Hepatocyte (in vitro differentiated cells): Measurements from ENCODE around the gene TUBB6. TPM values are rescaled to one million over a fixed set of nuclear protein-coding genes. Genes with fewer than 3 reads are reported as not detected.

Source experiments
- DNase-seq: peaks from one replicate; pipeline ENCODE4 v3.0.0-alpha.2; 2016; ENCODE audit warnings: low spot score
- H2AFZ ChIP-seq: fragments of 200-600 bp; sonication (generic); 2 replicates; pipeline ENCODE4 v1.6.0; 2016; ENCODE audit warnings: antibody characterized with exemption, mild to moderate bottlenecking
- H3K27ac ChIP-seq: fragments of 200-600 bp; sonication (generic); 2 replicates; pipeline ENCODE4 v1.5.1; 2016; ENCODE audit warnings: mild to moderate bottlenecking
- H3K27me3 ChIP-seq: fragments of 200-600 bp; sonication (generic); 2 replicates; pipeline ENCODE4 v1.6.1; 2016
- H3K36me3 ChIP-seq: fragments of 200-600 bp; sonication (generic); replicated peaks from 2 replicates; pipeline ENCODE4 v1.5.1; 2016; ENCODE audit warnings: low read depth; ENCODE audit not compliant: insufficient read depth
- H3K4me1 ChIP-seq: fragments of 200-600 bp; sonication (generic); 2 replicates; pipeline ENCODE4 v1.5.1; 2016; ENCODE audit warnings: mild to moderate bottlenecking, moderate library complexity; ENCODE audit not compliant: insufficient read depth
- H3K4me2 ChIP-seq: fragments of 200-600 bp; sonication (generic); 2 replicates; pipeline ENCODE4 v1.6.0; 2016
- H3K4me3 ChIP-seq: fragments of 200-600 bp; sonication (generic); 2 replicates; pipeline ENCODE4 v1.5.1; 2016; ENCODE audit warnings: mild to moderate bottlenecking
- H3K79me2 ChIP-seq: fragments of 200-600 bp; sonication (generic); 2 replicates; pipeline ENCODE4 v1.6.0; 2017; ENCODE audit warnings: mild to moderate bottlenecking
- H3K9me2 ChIP-seq: fragments of 200-600 bp; sonication (generic); replicated peaks from 2 replicates; pipeline ENCODE4 v1.6.0; 2017; ENCODE audit warnings: mild to moderate bottlenecking; ENCODE audit not compliant: insufficient read depth
- H3K9me3 ChIP-seq: fragments of 200-600 bp; sonication (generic); 2 replicates; pipeline ENCODE4 v1.5.1; 2016; ENCODE audit warnings: low read depth, mild to moderate bottlenecking
- H4K20me1 ChIP-seq: fragments of 200-600 bp; sonication (generic); 2 replicates; pipeline ENCODE4 v1.6.0; 2016; ENCODE audit warnings: mild to moderate bottlenecking; ENCODE audit not compliant: insufficient read depth, poor library complexity, severe bottlenecking
- CTCF ChIP-seq: fragments of 200-600 bp; sonication (generic); IDR thresholded peaks from 2 replicates; pipeline ENCODE4 v1.5.1; 2016; ENCODE audit warnings: antibody characterized with exemption, mild to moderate bottlenecking; ENCODE audit not compliant: poor library complexity
- EZH2 ChIP-seq: fragments of 200-600 bp; sonication (generic); IDR thresholded peaks from 2 replicates; pipeline ENCODE4 v1.6.1; 2016; ENCODE audit warnings: antibody characterized with exemption, mild to moderate bottlenecking, borderline replicate concordance
- EZH2phosphoT487 ChIP-seq: fragments of 200-600 bp; sonication (generic); IDR thresholded peaks from one replicate; pipeline ENCODE4 v1.6.1; 2018; ENCODE audit warnings: antibody characterized with exemption, mild to moderate bottlenecking, low read depth, moderate library complexity; ENCODE audit not compliant: unreplicated experiment, severe bottlenecking
- WGBS: methylation state at CpG from one replicate; pipeline ENCODE4 v1.1.6; 2016; ENCODE audit warnings: low lambda C conversion rate; ENCODE audit errors: missing lambda C conversion rate; 5-methylcytosine and 5-hydroxymethylcytosine counted together
- polyA plus RNA-seq: library from polyadenylated mRNA; unstranded; fragments of >200 nt; fragmentation: Nextera tagmentation; extraction: Ambion mirVana; gene quantifications from 2 replicates; pipeline ENCODE4 v1.2.1, GENCODE V29; 2016
- total RNA-seq: library from RNA; depleted of rRNA; stranded (reverse); fragments of >200 nt; gene quantifications from 2 replicates; pipeline ENCODE4 v1.2.3, GENCODE V29; 2014

TUBB6 gene
- total and polyA plus RNA-seq, 2 experiments from 2014 or later, result 68.6 to 96.3 TPM

GRCh38 chr18:12295389-12296086 is 12.5 kb upstream of the TUBB6 start:
- Histone ChIP-seq H2AFZ (no peak overlapping the region), H3K27ac (no peak overlapping the region), H3K4me3 (no peak overlapping the region), H4K20me1 (no peaks in the 10 kb centered on the region), H3K9me3 (no peaks in the 10 kb centered on the region), H3K36me3 (no peaks in the 10 kb centered on the region), H3K4me1 (no peaks in the 10 kb centered on the region), H3K4me2 (no peak overlapping the region), H3K9me2 (no peaks in the 10 kb centered on the region), H3K79me2 (no peaks in the 10 kb centered on the region), H3K27me3 (no peaks in the 10 kb centered on the region)
- WGBS, result 92% methylated on average over 17 of the region's 18 CpGs
- TF ChIP-seq EZH2phosphoT487, result no peak
- TF ChIP-seq CTCF, result no peak
- no peak for TF ChIP-seq EZH2
- DNase-seq, result no peak

- Histone ChIP-seq H3K4me2 (no peak overlapping the region), H3K9me3 (no peaks in the 10 kb centered on the region), H2AFZ (no peak overlapping the region), H3K9me2 (no peaks in the 10 kb centered on the region), H3K4me3 (no peak overlapping the region), H3K36me3 (no peaks in the 10 kb centered on the region), H4K20me1 (no peaks in the 10 kb centered on the region), H3K79me2 (no peaks in the 10 kb centered on the region), H3K27ac (no peak overlapping the region), H3K27me3 (no peaks in the 10 kb centered on the region), H3K4me1 (no peaks in the 10 kb centered on the region)
- no peak for TF ChIP-seq CTCF
- TF ChIP-seq EZH2phosphoT487, result no peak
- TF ChIP-seq EZH2, result no peak
- WGBS, result 93% methylated on average over 3 of the region's 3 CpGs
- DNase-seq, result no peak
Measured at GRCh38 chr18:12296087-12296403, 12.0 kb upstream of the TUBB6 start.

GRCh38 chr18:12296457-12296856 is 11.6 kb upstream of the TUBB6 start:
- no peaks in the 10 kb centered on the region for H3K36me3 ChIP-seq
- H3K9me3 ChIP-seq, result no peaks in the 10 kb centered on the region
- TF ChIP-seq EZH2 (no peak), CTCF (no peak), EZH2phosphoT487 (no peak)
- H2AFZ ChIP-seq, result no peak overlapping the region
- no peak for DNase-seq
- H3K4me1 ChIP-seq, result no peaks in the 10 kb centered on the region
- no peaks in the 10 kb centered on the region for H4K20me1 ChIP-seq
- no peak overlapping the region for H3K27ac ChIP-seq
- WGBS, result 76% methylated on average over 1 of the region's 1 CpG
- no peaks in the 10 kb centered on the region for H3K9me2 ChIP-seq
- H3K27me3 ChIP-seq, result no peaks in the 10 kb centered on the region
- no peak overlapping the region for H3K4me2 ChIP-seq
- no peaks in the 10 kb centered on the region for H3K79me2 ChIP-seq
- H3K4me3 ChIP-seq, result no peak overlapping the region
